PC-3 (cell line): ENCODE results near the gene FAF2. TPM values are rescaled to one million over a fixed set of nuclear protein-coding genes. Genes with fewer than 3 reads are reported as not detected.

Source experiments
- ATAC-seq: fragments of 200-7000 bp; cut with Tn5 transposase; 2 replicates; pipeline ENCODE4 v1.9.1; 2020; ENCODE audit warnings: mild to moderate bottlenecking, moderate library complexity
- BruUV-seq: library from RNA; stranded (reverse); fragments of 400-500 nt; replicated peaks from 2 replicates; lab custom pipeline; 2021; lab: Mats Ljungman, UMichigan
- CTCF ChIA-PET: fragments of 300-600 bp; sonication (Branson Sonifier 250); formaldehyde crosslinking; loops from one replicate; lab custom pipeline; 2022; ENCODE audit warnings: antibody characterized with exemption; lab: Charles Lee
- POLR2A ChIA-PET: fragments of 300-600 bp; sonication (Branson Sonifier 250); formaldehyde crosslinking; loops from one replicate; lab custom pipeline; 2022; ENCODE audit warnings: antibody characterized with exemption; ENCODE audit not compliant: unreplicated experiment; lab: Charles Lee
- DNase-seq: peaks from one replicate; pipeline ENCODE4 v3.0.0-alpha.2; 2015
- H2AFZ ChIP-seq: fragments of 300-600 bp; sonication (generic); 2 replicates; pipeline ENCODE4 v1.6.0; 2016; ENCODE audit warnings: antibody characterized with exemption, low read length
- H3F3A ChIP-seq: fragments of 300-600 bp; sonication (generic); one replicate; pipeline ENCODE4 v1.6.0; 2017; ENCODE audit warnings: antibody characterized with exemption, low read length, control low read depth, mild to moderate bottlenecking; ENCODE audit not compliant: unreplicated experiment
- H3K27ac ChIP-seq: fragments of 300-600 bp; sonication (generic); 2 replicates; pipeline ENCODE4 v1.5.1; 2016; ENCODE audit warnings: mild to moderate bottlenecking, low read length
- H3K27me3 ChIP-seq: fragments of 300-600 bp; sonication (generic); 2 replicates; pipeline ENCODE4 v1.6.1; 2016; ENCODE audit warnings: low read length, mixed read lengths
- H3K36me3 ChIP-seq: fragments of 300-600 bp; sonication (generic); 2 replicates; pipeline ENCODE4 v1.6.1; 2016; ENCODE audit warnings: low read depth, mixed run types, low read length, mixed read lengths
- H3K4me1 ChIP-seq: fragments of 300-600 bp; sonication (generic); 2 replicates; pipeline ENCODE4 v1.5.1; 2016; ENCODE audit warnings: low read length; ENCODE audit not compliant: insufficient read depth
- H3K4me2 ChIP-seq: fragments of 300-600 bp; sonication (generic); 2 replicates; pipeline ENCODE4 v1.6.0; 2016; ENCODE audit warnings: low read length
- H3K4me3 ChIP-seq: fragments of 300-600 bp; sonication (generic); 2 replicates; pipeline ENCODE4 v1.5.1; 2016; ENCODE audit warnings: mild to moderate bottlenecking, low read length, mixed read lengths
- H3K79me2 ChIP-seq: fragments of 300-600 bp; sonication (generic); 2 replicates; pipeline ENCODE4 v1.6.1; 2017; ENCODE audit warnings: low read length, mixed read lengths
- H3K9ac ChIP-seq: fragments of 300-600 bp; sonication (generic); 2 replicates; pipeline ENCODE4 v1.6.0; 2016; ENCODE audit warnings: mild to moderate bottlenecking, low read length
- H3K9me2 ChIP-seq: fragments of 300-600 bp; sonication (generic); replicated peaks from 2 replicates; pipeline ENCODE4 v1.6.1; 2016; ENCODE audit warnings: mixed run types, low read length, mixed read lengths
- H3K9me3 ChIP-seq: fragments of 300-600 bp; sonication (generic); 2 replicates; pipeline ENCODE4 v1.6.1; 2016; ENCODE audit warnings: low read length, mixed read lengths
- H4K20me1 ChIP-seq: fragments of 300-600 bp; sonication (generic); 2 replicates; pipeline ENCODE4 v1.6.1; 2016; ENCODE audit warnings: low read length, mixed read lengths
- CTCF ChIP-seq: fragments of 300-600 bp; sonication (generic); conservative IDR thresholded peaks from 2 replicates; pipeline ENCODE4 v1.5.1; 2017; ENCODE audit warnings: antibody characterized with exemption, low read depth, mild to moderate bottlenecking, low read length
- EZH2 ChIP-seq: fragments of 300-600 bp; sonication (generic); IDR thresholded peaks from one replicate; pipeline ENCODE4 v1.6.1; 2017; ENCODE audit warnings: antibody characterized with exemption, mild to moderate bottlenecking, low read length; ENCODE audit not compliant: unreplicated experiment
- EZH2phosphoT487 ChIP-seq: fragments of 300-600 bp; sonication (generic); IDR thresholded peaks from 2 replicates; pipeline ENCODE4 v1.6.1; 2018; ENCODE audit warnings: mild to moderate bottlenecking, antibody characterized with exemption, low read length, borderline replicate concordance
- intact Hi-C: fragments of 100-400 bp; cut with micrococcal nuclease; formaldehyde crosslinking; loops from 2 replicates; pipeline ENCODE4 v1.9.0; 2023
- total RNA-seq: library from RNA; depleted of rRNA; stranded (reverse); fragments of >200 nt; gene quantifications from 2 replicates; pipeline ENCODE4 v1.2.3, GENCODE V29; 2014

FAF2 gene
- total RNA-seq, 1 experiment from 2014 or later, result 51.4 TPM

GRCh38 chr5:176418251-176418650, 29.9 kb upstream of the FAF2 start:
- CTCF ChIA-PET, result interaction anchor here (0.9 to 1.0 kb wide), 2 partner anchors 21 to 119 kb away, joined by 3 to 8 read pairs; partner anchors contain the start of gene RNF44
- no peaks in the 10 kb centered on the region for H3F3A ChIP-seq
- POLR2A ChIA-PET, result interaction anchor here (1.0 kb wide), 1 partner anchor 29 kb away, joined by 4 read pairs; no protein-coding TSS in a partner anchor
- intact Hi-C loops, result no loop called here
- peaks cover 40% of the 10 kb centered on the region for H3K4me1 ChIP-seq
- BruUV-seq, result no TSS peak
- H4K20me1 ChIP-seq, result peaks cover 10% of the 10 kb centered on the region; the same call in 1 of the 2 replicates
- H3K9ac ChIP-seq, result no peak overlapping the region
- H3K79me2 ChIP-seq, result peaks cover 30% of the 10 kb centered on the region
- H3K4me2 ChIP-seq, result peak overlapping the region; percentile 50
- peak overlapping the region; percentile 17; the same call in 1 of the 2 replicates for H2AFZ ChIP-seq
- no peak; the same call in 1 of the 2 replicates for ATAC-seq
- no peaks in the 10 kb centered on the region for H3K9me2 ChIP-seq
- no peak overlapping the region for H3K4me3 ChIP-seq
- H3K9me3 ChIP-seq, result no peaks in the 10 kb centered on the region
- H3K27ac ChIP-seq, result peak overlapping the region; percentile 35
- no peak for TF ChIP-seq CTCF
- TF ChIP-seq EZH2, result no peak
- TF ChIP-seq EZH2phosphoT487, result no peak
- no peaks in the 10 kb centered on the region for H3K27me3 ChIP-seq
- peak; percentile 87 for DNase-seq
- no peaks in the 10 kb centered on the region for H3K36me3 ChIP-seq

DNA sequence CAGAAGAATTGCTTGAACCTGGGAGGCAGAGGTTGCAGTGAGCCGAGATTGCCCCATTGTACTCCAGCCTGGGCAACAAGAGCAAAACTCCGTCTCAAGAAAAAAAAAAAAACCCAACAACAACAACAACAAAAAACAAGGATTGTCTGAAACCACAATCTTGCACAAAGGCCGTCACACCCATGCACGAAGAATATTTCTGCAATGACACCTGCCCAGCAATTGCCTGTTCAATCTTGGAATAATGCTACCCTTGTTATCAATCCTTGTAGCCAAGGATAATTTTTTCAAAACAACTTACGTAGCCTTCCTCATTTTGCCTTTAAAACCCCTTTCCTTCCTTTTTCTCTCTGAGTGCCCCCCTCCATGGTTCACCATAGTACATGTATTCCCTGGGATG, 28.1 kb upstream of the FAF2 start:
- no peaks in the 10 kb centered on the region for H3K9me2 ChIP-seq
- H3K36me3 ChIP-seq, result no peaks in the 10 kb centered on the region
- BruUV-seq, result no TSS peak
- no peak for TF ChIP-seq EZH2phosphoT487
- no peak for TF ChIP-seq EZH2
- no peak for TF ChIP-seq CTCF
- no peaks in the 10 kb centered on the region for H3K9me3 ChIP-seq
- H3K9ac ChIP-seq, result no peak overlapping the region
- H3K27me3 ChIP-seq, result no peaks in the 10 kb centered on the region
- no peak overlapping the region for H3K4me2 ChIP-seq
- ChIA-PET POLR2A (no interaction called here), CTCF (no interaction called here)
- H3K4me3 ChIP-seq, result no peak overlapping the region
- H3K27ac ChIP-seq, result no peak overlapping the region
- H4K20me1 ChIP-seq, result 0 out of 2 replicates have a peak, but pooled peaks cover under 1% of the 10 kb centered on the region
- no peak overlapping the region for H2AFZ ChIP-seq
- intact Hi-C loops, result no loop called here
- H3K79me2 ChIP-seq, result peaks cover 11% of the 10 kb centered on the region
- no peaks in the 10 kb centered on the region for H3F3A ChIP-seq
- DNase-seq, result no peak
- no peak for ATAC-seq
- H3K4me1 ChIP-seq, result peaks cover 22% of the 10 kb centered on the region

GRCh38 chr5:176420972-176421544, 27.1 kb upstream of the FAF2 start:
- POLR2A ChIA-PET, result no interaction called here

More at GRCh38 chr5:176420972-176421544, 27.1 kb upstream of the FAF2 start:
- H3K9me3 ChIP-seq, result peaks cover under 1% of the 10 kb centered on the region; the same call in 1 of the 2 replicates
- peaks cover 2% of the 10 kb centered on the region for H3K79me2 ChIP-seq
- ATAC-seq (no peak), DNase-seq (no peak)
- H3K9ac ChIP-seq, result no peak overlapping the region
- peaks cover 20% of the 10 kb centered on the region for H3K4me1 ChIP-seq
- no peaks in the 10 kb centered on the region for H3K36me3 ChIP-seq
- H3K27me3 ChIP-seq, result no peaks in the 10 kb centered on the region
- no TSS peak for BruUV-seq
- intact Hi-C loops, result no loop called here
- H3K27ac ChIP-seq, result no peak overlapping the region
- H3K4me3 ChIP-seq, result no peak overlapping the region
- no peak overlapping the region for H2AFZ ChIP-seq
- CTCF ChIA-PET, result no interaction called here
- H3K4me2 ChIP-seq, result no peak overlapping the region
- TF ChIP-seq CTCF (no peak), EZH2 (no peak), EZH2phosphoT487 (no peak)
- no peaks in the 10 kb centered on the region for H4K20me1 ChIP-seq
- no peaks in the 10 kb centered on the region for H3F3A ChIP-seq
- no peaks in the 10 kb centered on the region for H3K9me2 ChIP-seq
